NT2/D1 (cell line): Measurements from ENCODE around the gene ERICH3.

Experiments
- SUZ12 ChIP-seq: IDR thresholded peaks from 2 replicates; pipeline ENCODE4 v1.6.1; 2011; ENCODE audit not compliant: insufficient read length, insufficient read depth; ENCODE audit errors: extremely low read depth
- YY1 ChIP-seq: IDR thresholded peaks from 2 replicates; pipeline ENCODE4 v1.6.1; 2011; ENCODE audit not compliant: insufficient read length, insufficient read depth
- ZNF274 ChIP-seq: IDR thresholded peaks from 2 replicates; pipeline ENCODE4 v1.6.1; 2011; ENCODE audit warnings: mild to moderate bottlenecking, low read depth, low read length

DNA sequence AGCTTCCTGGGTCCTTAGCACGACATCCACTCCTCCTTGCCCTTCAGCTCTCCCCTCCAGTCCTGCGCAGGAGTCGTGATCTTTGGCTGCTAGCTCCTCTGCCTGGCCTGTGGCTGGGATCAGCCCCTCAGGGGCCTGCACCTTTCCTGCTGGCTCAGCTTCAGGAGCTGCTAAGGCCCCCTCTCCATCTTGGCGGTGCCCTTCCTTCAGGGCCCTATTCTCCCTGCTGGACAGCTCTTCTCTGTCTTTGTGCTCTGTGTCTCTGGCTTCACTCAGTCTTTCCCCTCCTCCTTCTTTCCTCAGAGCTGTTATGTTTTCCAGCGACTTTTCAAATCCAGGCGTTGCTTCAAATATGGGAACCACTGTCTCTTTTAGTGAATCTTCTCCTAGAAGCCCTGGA is 101.7 kb downstream of the ERICH3 start:
- TF ChIP-seq YY1 (no peak), ZNF274 (no peak), SUZ12 (no peak)
